Putamen (tissue), 1 donor: ENCODE measurements around the gene YEATS4.

Experiments
- DNase-seq: peaks from one replicate; pipeline ENCODE4 v3.0.0-alpha.2; 2016; ENCODE audit warnings: low spot score

The YEATS4 gene

GRCh38 chr12:69392179-69392928 lies 32.8 kb downstream of the YEATS4 start:
- no peak for DNase-seq

GRCh38 chr12:69396041-69396440 lies 36.5 kb downstream of the YEATS4 start:
- no peak for DNase-seq

GRCh38 chr12:69396963-69397362 lies 37.4 kb downstream of the YEATS4 start:
- DNase-seq, result no peak

GRCh38 chr12:69397978-69398377 lies 38.4 kb downstream of the YEATS4 start:
- no peak for DNase-seq

GRCh38 chr12:69401940-69402339 lies 42.4 kb downstream of the YEATS4 start:
- DNase-seq, result no peak

GRCh38 chr12:69404851-69405565 lies 45.5 kb downstream of the YEATS4 start:
- no peak for DNase-seq

- DNase-seq, result no peak
These were observed 46.0 kb downstream of the YEATS4 start for GRCh38 chr12:69405566-69405865.

GRCh38 chr12:69406217-69406616 lies 46.7 kb downstream of the YEATS4 start:
- DNase-seq, result no peak

GRCh38 chr12:69410571-69410970 lies 51.0 kb downstream of the YEATS4 start:
- no peak for DNase-seq

- no peak for DNase-seq
These were observed 53.1 kb downstream of the YEATS4 start for GRCh38 chr12:69412655-69413054.

- peak; percentile 53 for DNase-seq
These were observed 56.1 kb downstream of the YEATS4 start for GRCh38 chr12:69415471-69416275.

- no peak for DNase-seq
These were observed 57.7 kb downstream of the YEATS4 start for GRCh38 chr12:69417231-69417630.

GRCh38 chr12:69417741-69418167 lies 58.2 kb downstream of the YEATS4 start:
- DNase-seq, result no peak

- DNase-seq, result no peak
These were observed 60.2 kb downstream of the YEATS4 start for GRCh38 chr12:69419701-69420100.

- DNase-seq, result no peak
These were observed 62.0 kb downstream of the YEATS4 start for GRCh38 chr12:69421548-69421947.

GRCh38 chr12:69423037-69423905 lies 63.7 kb downstream of the YEATS4 start:
- no peak for DNase-seq

- no peak for DNase-seq
These were observed 65.9 kb downstream of the YEATS4 start for GRCh38 chr12:69425417-69425816.

- no peak for DNase-seq
These were observed 69.0 kb downstream of the YEATS4 start for GRCh38 chr12:69428351-69429073.

GRCh38 chr12:69430942-69431590 lies 71.5 kb downstream of the YEATS4 start:
- peak; percentile 34 for DNase-seq

- no peak for DNase-seq
These were observed 72.2 kb downstream of the YEATS4 start for GRCh38 chr12:69431591-69432222.
